GM19238 (cell line): ENCODE results near the gene KIF27.
"Not testable (repeated sequence)": the region's sequence is repeated elsewhere in the genome, so short reads cannot be mapped to it uniquely, and the experiment has no call there.

Experiments used
- DNase-seq: peaks from one replicate; pipeline ENCODE4 v3.0.0; 2011; ENCODE audit warnings: low spot score; ENCODE audit not compliant: insufficient read length

Gene KIF27

GRCh38 chr9:83934569-83935275 is 13.5 kb upstream of the KIF27 start:
- no peak for DNase-seq

GRCh38 chr9:83933790-83934189 is 12.6 kb upstream of the KIF27 start:
- DNase-seq, result no peak

GRCh38 chr9:83932851-83933250 is 11.6 kb upstream of the KIF27 start:
- no peak for DNase-seq

- DNase-seq, result no peak
These were observed 10.8 kb upstream of the KIF27 start for GRCh38 chr9:83932011-83932410.

- DNase-seq, result no peak
These were observed 9.6 kb upstream of the KIF27 start for GRCh38 chr9:83930881-83931280.

- DNase-seq, result no peak
These were observed 6.4 kb upstream of the KIF27 start for GRCh38 chr9:83927591-83927990.

GRCh38 chr9:83920469-83920926 is 734 bp downstream of the KIF27 start:
- no peak for DNase-seq

GRCh38 chr9:83919111-83919510 is 2.1 kb downstream of the KIF27 start:
- no peak for DNase-seq

GRCh38 chr9:83912194-83912593 is 9.0 kb downstream of the KIF27 start:
- not testable (repeated sequence) for DNase-seq

GRCh38 chr9:83906144-83906543 is 15.1 kb downstream of the KIF27 start:
- DNase-seq, result no peak

GRCh38 chr9:83900615-83901014 is 20.6 kb downstream of the KIF27 start:
- DNase-seq, result not testable (repeated sequence)

- DNase-seq, result not testable (repeated sequence)
These were observed 26.9 kb downstream of the KIF27 start for GRCh38 chr9:83894301-83894700.

- DNase-seq, result not testable (repeated sequence)
These were observed 34.7 kb downstream of the KIF27 start for GRCh38 chr9:83886498-83886897.

GRCh38 chr9:83885559-83886240 is 35.5 kb downstream of the KIF27 start:
- DNase-seq, result not testable (repeated sequence)

GRCh38 chr9:83881687-83882408 is 39.4 kb downstream of the KIF27 start:
- DNase-seq, result not testable (repeated sequence)

- not testable (repeated sequence) for DNase-seq
These were observed 45.7 kb downstream of the KIF27 start for GRCh38 chr9:83875559-83875958.

- DNase-seq, result not testable (repeated sequence)
These were observed 71.3 kb downstream of the KIF27 start for GRCh38 chr9:83849895-83850294.

- not testable (repeated sequence) for DNase-seq
These were observed 84.1 kb downstream of the KIF27 start for GRCh38 chr9:83837070-83837643.

GRCh38 chr9:83830426-83831071 is 90.7 kb downstream of the KIF27 start:
- not testable (repeated sequence) for DNase-seq

- DNase-seq, result not testable (repeated sequence)
These were observed 96.1 kb downstream of the KIF27 start for GRCh38 chr9:83824986-83825623.
